Panc1 (cell line): ENCODE measurements around the gene SLC1A2. TPM values are rescaled to one million over a fixed set of nuclear protein-coding genes. Genes with fewer than 3 reads are reported as not detected.

ENCODE experiments used
- ATAC-seq: fragments of 200-7000 bp; cut with Tn5 transposase; 2 replicates; pipeline ENCODE4 v1.9.1; 2020; ENCODE audit warnings: mild to moderate bottlenecking, moderate library complexity
- BruUV-seq: library from RNA; stranded (reverse); fragments of 400-500 nt; replicated peaks from 2 replicates; lab custom pipeline; 2021; lab: Mats Ljungman, UMichigan
- CTCF ChIA-PET: fragments of 300-600 bp; sonication (Branson Sonifier 250); formaldehyde crosslinking; loops from one replicate; lab custom pipeline; 2022; ENCODE audit warnings: antibody characterized with exemption; lab: Charles Lee
- POLR2A ChIA-PET: fragments of 300-600 bp; sonication (Branson Sonifier 250); formaldehyde crosslinking; loops from one replicate; lab custom pipeline; 2022; ENCODE audit warnings: antibody characterized with exemption; lab: Charles Lee
- DNase-seq: peaks from one replicate; pipeline ENCODE4 v3.0.0-alpha.2; 2010; ENCODE audit warnings: low read depth, low spot score
- H3K27ac ChIP-seq: 2 replicates; pipeline ENCODE4 v1.5.1; 2011; ENCODE audit warnings: mild to moderate bottlenecking, low read length, inconsistent platforms
- H3K27me3 ChIP-seq: fragments of 200-500 bp; sonication (Bioruptor generic); 2 replicates; pipeline ENCODE4 v1.6.0; 2014; ENCODE audit warnings: low read length, inconsistent platforms; ENCODE audit not compliant: control insufficient read depth, insufficient read depth
- H3K36me3 ChIP-seq: fragments of 200-500 bp; sonication (Bioruptor generic); 2 replicates; pipeline ENCODE4 v1.5.1; 2014; ENCODE audit warnings: inconsistent platforms, mild to moderate bottlenecking, low read length, moderate library complexity; ENCODE audit not compliant: control insufficient read depth, insufficient read depth
- H3K4me1 ChIP-seq: 2 replicates; pipeline ENCODE4 v1.5.1; 2011; ENCODE audit warnings: inconsistent platforms, mild to moderate bottlenecking, low read length, moderate library complexity; ENCODE audit not compliant: control insufficient read depth, insufficient read depth
- H3K4me3 ChIP-seq, 2 experiments: 2 replicates each; pipeline ENCODE4 v1.5.1; 2011 to 2012; ENCODE audit warnings: low read depth in 2 of 2, low read length in 2 of 2, mild to moderate bottlenecking in 2 of 2, inconsistent platforms in 1 of 2, moderate library complexity in 1 of 2
- H3K9me3 ChIP-seq: fragments of 200-500 bp; sonication (Bioruptor generic); 2 replicates; pipeline ENCODE4 v1.5.1; 2014; ENCODE audit warnings: low read depth, mild to moderate bottlenecking, inconsistent platforms, low read length, moderate library complexity; ENCODE audit not compliant: control insufficient read depth, insufficient read depth
- POLR2AphosphoS5 ChIP-seq: IDR thresholded peaks from 2 replicates; pipeline ENCODE4 v1.6.1; 2012; ENCODE audit warnings: mild to moderate bottlenecking, low read depth, low read length, moderate library complexity
- SIN3A ChIP-seq: IDR thresholded peaks from 2 replicates; pipeline ENCODE4 v1.6.1; 2012; ENCODE audit warnings: low read depth, mild to moderate bottlenecking, low read length, moderate library complexity, borderline replicate concordance; ENCODE audit not compliant: insufficient read depth
- TCF7L2 ChIP-seq: IDR thresholded peaks from 2 replicates; pipeline ENCODE4 v1.6.1; 2011; ENCODE audit warnings: mild to moderate bottlenecking, low read depth, low read length, inconsistent platforms
- in situ Hi-C: cut with HindIII; loops from 2 replicates; pipeline ENCODE4 v1.10.0; 2016; ENCODE audit warnings: low sequenced_read_pairs, low pct_unique_long_range_greater_than_20kb
- intact Hi-C: fragments of 100-400 bp; cut with micrococcal nuclease; formaldehyde crosslinking; loops from one replicate; pipeline ENCODE4 v1.10.0; 2022; ENCODE audit not compliant: unreplicated experiment
- total RNA-seq: library from RNA; stranded (reverse); gene quantifications from one replicate; pipeline ENCODE4 v1.2.1, GENCODE V29; 2021; ENCODE audit not compliant: unreplicated experiment
- TF ChIP-seq, protein P1 (sequence below), 2 experiments: IDR thresholded peaks; 2 replicates each; pipeline ENCODE4 v1.6.1; 2011 to 2012; ENCODE audit warnings: low read depth in 2 of 2, control low read depth in 1 of 2, low read length in 1 of 2, mild to moderate bottlenecking in 1 of 2, moderate library complexity in 1 of 2; ENCODE audit not compliant: insufficient read depth in 1 of 2
- TF ChIP-seq, protein P2 (sequence below): fragments of 450-650 bp; IDR thresholded peaks from 2 replicates; pipeline ENCODE4 v1.5.1; 2017; ENCODE audit warnings: mild to moderate bottlenecking

SLC1A2 gene
- total RNA-seq, 1 experiment from 2014 or later: 0.21 TPM

DNA sequence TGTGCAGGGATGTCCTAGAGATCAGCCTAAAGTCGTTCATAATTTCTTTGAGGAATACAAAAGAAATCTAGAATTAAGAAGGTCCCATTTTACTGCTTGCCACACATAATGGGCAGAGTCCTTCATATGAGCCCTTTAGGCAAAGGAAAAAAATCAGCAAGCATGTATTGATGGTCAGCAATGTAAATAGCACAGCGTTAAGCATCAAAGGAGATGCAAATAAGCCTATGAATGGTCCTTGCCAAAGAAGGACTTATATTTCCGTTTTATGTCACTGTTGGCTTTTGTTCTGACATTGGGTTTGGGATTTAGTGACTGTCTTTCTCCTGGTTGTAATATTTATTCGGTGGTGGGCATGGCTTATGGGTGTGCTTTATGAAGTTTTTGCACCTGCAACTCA lies 210.6 kb downstream of the SLC1A2 start:
- no peak for TF ChIP-seq TCF7L2
- CTCF ChIA-PET: no interaction called here
- peaks cover 49% of the 10 kb centered on the region for H3K36me3 ChIP-seq
- DNase-seq (no peak), ATAC-seq (no peak)
- no peak overlapping the region for H3K4me3 ChIP-seq
- peaks cover 71% of the 10 kb centered on the region for H3K4me1 ChIP-seq
- intact Hi-C loops (no loop called here), in situ Hi-C loops (no loop called here)
- POLR2A ChIA-PET: no interaction called here
- H3K27me3 ChIP-seq: no peaks in the 10 kb centered on the region
- H3K27ac ChIP-seq: peak overlapping the region; percentile 46; the same call in 1 of the 2 replicates
- H3K9me3 ChIP-seq: no peaks in the 10 kb centered on the region
- BruUV-seq: no TSS peak

DNA sequence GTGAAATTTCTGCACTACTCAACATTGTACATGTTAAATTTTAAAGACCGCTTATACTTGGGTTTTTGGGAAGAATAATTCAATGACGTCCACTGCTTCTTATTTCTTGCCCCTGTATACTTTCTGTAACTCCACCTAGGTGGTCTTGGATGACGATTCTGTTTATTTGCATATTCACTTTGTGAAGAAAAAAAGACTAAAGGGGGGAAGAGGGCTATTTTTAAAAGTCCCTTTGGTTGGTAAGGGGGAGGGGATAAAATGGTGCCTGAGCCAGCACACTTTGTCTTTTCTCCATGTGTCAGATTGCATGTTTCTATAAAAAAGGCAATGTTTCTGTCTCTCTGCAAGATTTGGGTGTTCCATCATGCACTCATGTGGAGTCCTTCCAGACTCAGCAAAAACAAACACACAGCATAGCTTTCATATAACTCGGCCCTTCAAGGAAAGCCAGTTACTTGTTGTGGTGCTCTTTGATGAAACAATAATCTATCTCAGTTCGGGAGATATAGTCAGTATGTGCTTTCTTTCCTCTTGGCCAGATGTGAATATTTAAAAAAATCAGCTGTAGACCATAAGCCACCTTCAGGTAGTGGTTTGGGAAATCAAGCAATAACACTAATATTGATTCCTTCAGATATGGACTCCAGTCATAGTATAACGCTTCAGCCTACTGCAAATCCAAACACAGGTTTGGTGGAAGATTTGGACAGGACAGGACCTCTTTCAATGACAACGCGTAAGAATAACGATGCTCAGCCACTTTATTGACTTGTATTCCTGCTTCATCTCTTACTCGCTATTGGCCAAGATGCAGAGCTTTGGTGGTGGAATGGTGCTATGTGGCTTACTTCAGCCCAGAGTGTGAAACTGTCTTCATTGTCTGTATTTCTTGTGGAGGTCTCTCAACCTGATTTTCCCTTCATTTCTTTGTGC lies 211.6 kb downstream of the SLC1A2 start:
- Histone ChIP-seq H3K9me3 (no peaks in the 10 kb centered on the region), H3K4me3 (no peak overlapping the region), H3K27me3 (no peaks in the 10 kb centered on the region), H3K4me1 (peaks cover 72% of the 10 kb centered on the region), H3K36me3 (peaks cover 56% of the 10 kb centered on the region), H3K27ac (peak overlapping the region; percentile 73)
- no TSS peak for BruUV-seq
- TF ChIP-seq POLR2AphosphoS5 (no peak; the same call in 1 of the 2 replicates), TCF7L2 (no peak), SIN3A (no peak)
- TF ChIP-seq, protein P1, sequence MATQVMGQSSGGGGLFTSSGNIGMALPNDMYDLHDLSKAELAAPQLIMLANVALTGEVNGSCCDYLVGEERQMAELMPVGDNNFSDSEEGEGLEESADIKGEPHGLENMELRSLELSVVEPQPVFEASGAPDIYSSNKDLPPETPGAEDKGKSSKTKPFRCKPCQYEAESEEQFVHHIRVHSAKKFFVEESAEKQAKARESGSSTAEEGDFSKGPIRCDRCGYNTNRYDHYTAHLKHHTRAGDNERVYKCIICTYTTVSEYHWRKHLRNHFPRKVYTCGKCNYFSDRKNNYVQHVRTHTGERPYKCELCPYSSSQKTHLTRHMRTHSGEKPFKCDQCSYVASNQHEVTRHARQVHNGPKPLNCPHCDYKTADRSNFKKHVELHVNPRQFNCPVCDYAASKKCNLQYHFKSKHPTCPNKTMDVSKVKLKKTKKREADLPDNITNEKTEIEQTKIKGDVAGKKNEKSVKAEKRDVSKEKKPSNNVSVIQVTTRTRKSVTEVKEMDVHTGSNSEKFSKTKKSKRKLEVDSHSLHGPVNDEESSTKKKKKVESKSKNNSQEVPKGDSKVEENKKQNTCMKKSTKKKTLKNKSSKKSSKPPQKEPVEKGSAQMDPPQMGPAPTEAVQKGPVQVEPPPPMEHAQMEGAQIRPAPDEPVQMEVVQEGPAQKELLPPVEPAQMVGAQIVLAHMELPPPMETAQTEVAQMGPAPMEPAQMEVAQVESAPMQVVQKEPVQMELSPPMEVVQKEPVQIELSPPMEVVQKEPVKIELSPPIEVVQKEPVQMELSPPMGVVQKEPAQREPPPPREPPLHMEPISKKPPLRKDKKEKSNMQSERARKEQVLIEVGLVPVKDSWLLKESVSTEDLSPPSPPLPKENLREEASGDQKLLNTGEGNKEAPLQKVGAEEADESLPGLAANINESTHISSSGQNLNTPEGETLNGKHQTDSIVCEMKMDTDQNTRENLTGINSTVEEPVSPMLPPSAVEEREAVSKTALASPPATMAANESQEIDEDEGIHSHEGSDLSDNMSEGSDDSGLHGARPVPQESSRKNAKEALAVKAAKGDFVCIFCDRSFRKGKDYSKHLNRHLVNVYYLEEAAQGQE (IDR thresholded peaks at IDR 0.05; ENCODE audit: insufficient read depth in 1 of 2, low read depth in 2 of 2, low read length in 1 of 2): no peak
- TF ChIP-seq, protein P2, sequence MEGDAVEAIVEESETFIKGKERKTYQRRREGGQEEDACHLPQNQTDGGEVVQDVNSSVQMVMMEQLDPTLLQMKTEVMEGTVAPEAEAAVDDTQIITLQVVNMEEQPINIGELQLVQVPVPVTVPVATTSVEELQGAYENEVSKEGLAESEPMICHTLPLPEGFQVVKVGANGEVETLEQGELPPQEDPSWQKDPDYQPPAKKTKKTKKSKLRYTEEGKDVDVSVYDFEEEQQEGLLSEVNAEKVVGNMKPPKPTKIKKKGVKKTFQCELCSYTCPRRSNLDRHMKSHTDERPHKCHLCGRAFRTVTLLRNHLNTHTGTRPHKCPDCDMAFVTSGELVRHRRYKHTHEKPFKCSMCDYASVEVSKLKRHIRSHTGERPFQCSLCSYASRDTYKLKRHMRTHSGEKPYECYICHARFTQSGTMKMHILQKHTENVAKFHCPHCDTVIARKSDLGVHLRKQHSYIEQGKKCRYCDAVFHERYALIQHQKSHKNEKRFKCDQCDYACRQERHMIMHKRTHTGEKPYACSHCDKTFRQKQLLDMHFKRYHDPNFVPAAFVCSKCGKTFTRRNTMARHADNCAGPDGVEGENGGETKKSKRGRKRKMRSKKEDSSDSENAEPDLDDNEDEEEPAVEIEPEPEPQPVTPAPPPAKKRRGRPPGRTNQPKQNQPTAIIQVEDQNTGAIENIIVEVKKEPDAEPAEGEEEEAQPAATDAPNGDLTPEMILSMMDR: no peak
- in situ Hi-C loops (no loop called here), intact Hi-C loops (no loop called here)
- CTCF ChIA-PET: no interaction called here
- ATAC-seq (0 out of 2 replicates have a peak, but pooled peaks have one; percentile 5), DNase-seq (no peak)
- POLR2A ChIA-PET: no interaction called here

DNA sequence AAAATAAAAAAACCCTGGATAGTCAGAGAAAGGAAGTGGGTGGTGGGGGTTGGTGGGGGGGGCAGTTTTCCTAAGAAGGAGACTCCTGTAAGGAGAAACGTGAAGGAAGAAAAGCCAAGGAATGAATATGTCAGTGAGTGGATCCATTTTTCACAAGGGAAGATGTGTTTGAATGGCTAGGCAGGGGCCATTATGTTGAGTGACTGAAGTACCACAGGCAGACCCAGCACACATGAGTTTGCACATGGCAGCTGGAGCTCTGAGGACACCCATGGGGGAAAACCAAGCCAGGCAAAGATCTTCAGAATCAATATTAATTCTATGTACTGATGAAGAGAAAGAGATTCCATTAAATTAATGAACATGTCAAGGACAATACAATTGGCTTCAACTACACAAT lies 212.7 kb downstream of the SLC1A2 start:
- ChIA-PET POLR2A (no interaction called here), CTCF (no interaction called here)
- no TSS peak for BruUV-seq
- Histone ChIP-seq H3K9me3 (no peaks in the 10 kb centered on the region), H3K36me3 (peaks cover 61% of the 10 kb centered on the region), H3K27ac (peak overlapping the region; percentile 73), H3K27me3 (no peaks in the 10 kb centered on the region), H3K4me1 (peaks cover 77% of the 10 kb centered on the region), H3K4me3 (no peak overlapping the region)
- DNase-seq (no peak), ATAC-seq (no peak)
- in situ Hi-C loops (no loop called here), intact Hi-C loops (no loop called here)
- TF ChIP-seq, protein P1 (IDR thresholded peaks at IDR 0.05; ENCODE audit: insufficient read depth in 1 of 2, low read depth in 2 of 2, low read length in 1 of 2): no peak
- TF ChIP-seq SIN3A: no peak
- TF ChIP-seq, protein P2: no peak
- no peak; the same call in 1 of the 2 replicates for TF ChIP-seq POLR2AphosphoS5
- TF ChIP-seq TCF7L2: no peak
